Raji (cell line): Measurements from ENCODE around the gene POLR3A.
A peak's percentile ranks its signal among the peaks of the same experiment; 100 is the strongest.

Experiments
- POLR2A ChIP-seq: IDR thresholded peaks from 2 replicates; pipeline ENCODE4 v1.6.1; 2011; ENCODE audit warnings: low read depth, low read length, control low read depth; ENCODE audit not compliant: insufficient read depth

Gene POLR3A

GRCh38 chr10:78029269-78030226, at the start of gene POLR3A:
TSS of gene POLR3A (minus strand) at chr10:78029515. CDS start at chr10:78029407, 108 bp downstream.
- peak; percentile 78 for TF ChIP-seq POLR2A

- no peak for TF ChIP-seq POLR2A
Observed at GRCh38 chr10:78078539-78079330, 49.4 kb upstream of the POLR3A start.

- no peak for TF ChIP-seq POLR2A
Observed at GRCh38 chr10:78072504-78072903, 43.2 kb upstream of the POLR3A start.

- TF ChIP-seq POLR2A, result no peak
Observed at GRCh38 chr10:78071857-78072179, 42.5 kb upstream of the POLR3A start.

- TF ChIP-seq POLR2A, result no peak
Observed at GRCh38 chr10:78071140-78071856, 42.0 kb upstream of the POLR3A start.

GRCh38 chr10:78070726-78071125, 41.4 kb upstream of the POLR3A start:
- no peak for TF ChIP-seq POLR2A

GRCh38 chr10:78069151-78069550, 39.8 kb upstream of the POLR3A start:
- no peak for TF ChIP-seq POLR2A

- no peak for TF ChIP-seq POLR2A
Observed at GRCh38 chr10:78066728-78067430, 37.6 kb upstream of the POLR3A start.

GRCh38 chr10:78066012-78066411, 36.7 kb upstream of the POLR3A start:
- TF ChIP-seq POLR2A, result no peak

- TF ChIP-seq POLR2A, result no peak
Observed at GRCh38 chr10:78065611-78066010, 36.3 kb upstream of the POLR3A start.

- TF ChIP-seq POLR2A, result no peak
Observed at GRCh38 chr10:78063236-78063635, 33.9 kb upstream of the POLR3A start.

GRCh38 chr10:78062296-78062695, 33.0 kb upstream of the POLR3A start:
- no peak for TF ChIP-seq POLR2A

GRCh38 chr10:78059906-78060702, 30.8 kb upstream of the POLR3A start:
- no peak for TF ChIP-seq POLR2A

GRCh38 chr10:78058562-78058961, 29.2 kb upstream of the POLR3A start:
- TF ChIP-seq POLR2A, result no peak
